GM10248 (cell line): ENCODE data around the gene RABL3.
A peak's percentile ranks its signal among the peaks of the same experiment; 100 is the strongest.
"Not testable (repeated sequence)": the region's sequence is repeated elsewhere in the genome, so short reads cannot be mapped to it uniquely, and the experiment has no call there.

ENCODE experiments used
- CTCF ChIA-PET: fragments of 300-600 bp; sonication (Branson Sonifier 250); formaldehyde crosslinking; extraction: SDS; loops from one replicate; lab custom pipeline; 2021; ENCODE audit warnings: antibody characterized with exemption; lab: Yijun Ruan, JAX
- POLR2A ChIA-PET: fragments of 350-650 bp; sonication (Branson Sonifier 250); formaldehyde crosslinking; extraction: SDS; loops from one replicate; lab custom pipeline; 2020; ENCODE audit warnings: antibody characterized with exemption; lab: Yijun Ruan, JAX
- DNase-seq: peaks from one replicate; pipeline ENCODE4 v3.0.0; 2012; ENCODE audit errors: extremely low spot score
- TF ChIP-seq, protein P1 (sequence below): IDR thresholded peaks from 2 replicates; pipeline ENCODE4 v1.5.1; 2012; ENCODE audit warnings: mild to moderate bottlenecking, low read depth; ENCODE audit errors: extremely low read depth, missing control alignments, control extremely low read depth

The RABL3 gene

DNA sequence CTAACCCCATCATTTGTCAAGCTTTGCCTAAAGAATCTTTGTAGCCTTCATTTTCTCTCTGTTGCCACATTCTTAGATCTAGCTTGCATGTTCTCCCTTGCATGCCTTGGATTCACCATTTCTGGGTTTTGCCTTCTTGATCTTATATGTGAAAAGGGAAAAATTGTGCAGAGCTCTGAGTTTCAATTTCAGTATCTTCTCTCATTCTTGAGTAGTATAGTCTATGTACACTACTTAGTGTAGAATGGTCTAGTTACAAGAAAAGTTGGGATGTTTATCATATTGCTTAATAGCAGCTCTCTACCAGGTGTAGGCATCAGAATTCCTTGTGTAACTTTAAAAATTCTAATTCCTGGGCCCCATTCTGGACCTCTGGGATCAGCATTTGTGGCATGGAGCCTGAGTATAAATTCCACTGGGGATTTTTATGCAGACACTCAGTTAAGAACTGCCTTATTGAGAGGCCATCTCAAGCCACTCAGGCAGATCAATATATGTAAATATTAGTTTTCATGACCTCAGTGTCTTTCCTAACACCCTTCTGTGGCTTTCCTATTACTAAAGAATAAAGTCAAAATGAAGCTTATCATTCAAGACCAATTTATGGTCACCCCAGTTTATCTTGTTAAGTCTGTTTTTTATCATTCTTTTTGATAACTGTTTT is 23.6 kb upstream of the RABL3 start:
- ChIA-PET CTCF (interaction anchor here (0.7 to 3.3 kb wide), 10 partner anchors 12 to 349 kb away, joined by 3 to 15 read pairs (median 6); no protein-coding TSS in a partner anchor), POLR2A (no interaction called here)
- TF ChIP-seq, protein P1, sequence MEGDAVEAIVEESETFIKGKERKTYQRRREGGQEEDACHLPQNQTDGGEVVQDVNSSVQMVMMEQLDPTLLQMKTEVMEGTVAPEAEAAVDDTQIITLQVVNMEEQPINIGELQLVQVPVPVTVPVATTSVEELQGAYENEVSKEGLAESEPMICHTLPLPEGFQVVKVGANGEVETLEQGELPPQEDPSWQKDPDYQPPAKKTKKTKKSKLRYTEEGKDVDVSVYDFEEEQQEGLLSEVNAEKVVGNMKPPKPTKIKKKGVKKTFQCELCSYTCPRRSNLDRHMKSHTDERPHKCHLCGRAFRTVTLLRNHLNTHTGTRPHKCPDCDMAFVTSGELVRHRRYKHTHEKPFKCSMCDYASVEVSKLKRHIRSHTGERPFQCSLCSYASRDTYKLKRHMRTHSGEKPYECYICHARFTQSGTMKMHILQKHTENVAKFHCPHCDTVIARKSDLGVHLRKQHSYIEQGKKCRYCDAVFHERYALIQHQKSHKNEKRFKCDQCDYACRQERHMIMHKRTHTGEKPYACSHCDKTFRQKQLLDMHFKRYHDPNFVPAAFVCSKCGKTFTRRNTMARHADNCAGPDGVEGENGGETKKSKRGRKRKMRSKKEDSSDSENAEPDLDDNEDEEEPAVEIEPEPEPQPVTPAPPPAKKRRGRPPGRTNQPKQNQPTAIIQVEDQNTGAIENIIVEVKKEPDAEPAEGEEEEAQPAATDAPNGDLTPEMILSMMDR = no peak
- no peak for DNase-seq

DNA sequence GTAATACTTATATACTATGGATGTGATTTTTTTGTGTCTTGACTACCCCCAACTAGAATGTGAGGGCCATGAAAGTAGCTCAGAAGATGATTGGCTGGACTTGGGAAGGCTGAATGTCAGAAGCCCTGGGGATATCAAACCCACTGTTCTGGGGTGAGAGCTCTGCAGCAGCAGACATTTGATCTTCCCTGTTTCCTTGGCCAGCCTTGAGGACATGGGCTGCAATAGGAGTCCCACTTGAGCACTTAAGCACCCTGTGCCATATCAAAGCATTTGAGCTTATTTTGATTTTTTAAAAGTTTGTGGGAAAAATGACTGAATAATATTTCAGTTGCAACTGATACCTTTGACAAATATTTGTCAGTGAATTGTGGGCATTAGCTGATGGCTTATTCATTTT is 21.9 kb upstream of the RABL3 start:
- ChIA-PET POLR2A (no interaction called here), CTCF (interaction anchor here (1.0 to 3.3 kb wide), 6 partner anchors 9 to 205 kb away, joined by 4 to 15 read pairs (median 7); no protein-coding TSS in a partner anchor)
- TF ChIP-seq, protein P1 = no peak
- DNase-seq = no peak

DNA sequence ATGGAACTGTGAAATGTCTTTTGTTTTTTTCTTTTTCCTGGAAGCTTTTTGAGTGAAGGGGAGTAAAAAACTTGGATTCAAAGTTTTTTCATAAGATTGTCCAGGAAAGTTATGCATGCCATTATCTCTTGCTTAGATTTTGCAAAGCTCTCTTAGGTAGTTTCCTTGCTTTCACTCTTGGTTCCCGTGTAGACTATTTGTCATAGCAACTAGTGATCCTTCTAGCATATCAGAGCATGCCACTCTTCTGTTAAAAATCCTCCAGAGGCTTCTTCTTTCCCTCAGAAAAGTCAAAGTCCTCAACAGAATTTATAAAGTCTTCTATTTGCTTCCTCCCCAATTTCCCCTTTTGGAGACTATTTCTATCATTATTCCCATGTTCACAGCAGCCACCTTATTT is 21.3 kb upstream of the RABL3 start:
- POLR2A ChIA-PET = no interaction called here
- TF ChIP-seq, protein P1 = no peak
- CTCF ChIA-PET = interaction anchor here (1.2 to 3.3 kb wide), 6 partner anchors 9 to 205 kb away, joined by 6 to 15 read pairs (median 7); no protein-coding TSS in a partner anchor
- peak; percentile 22 for DNase-seq

DNA sequence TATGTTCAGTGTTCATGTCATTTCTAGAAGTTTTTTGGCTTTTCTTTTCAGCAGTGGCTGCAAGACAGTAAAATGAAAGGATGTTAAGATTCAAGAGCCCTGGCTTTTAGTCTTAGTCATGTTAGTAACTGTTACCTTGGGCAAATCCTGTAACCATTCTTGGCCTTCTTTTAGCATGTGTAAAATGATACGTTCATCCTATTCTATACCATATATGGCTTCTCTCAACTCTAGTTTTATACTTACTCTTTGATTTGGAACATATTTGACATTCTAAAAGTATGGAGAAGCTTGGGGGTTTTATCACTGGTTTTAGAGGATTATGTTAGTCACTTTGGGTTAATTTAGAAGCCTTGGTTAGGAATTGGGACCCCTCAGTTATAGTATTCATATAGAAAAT is 20.3 kb upstream of the RABL3 start:
- ChIA-PET POLR2A (no interaction called here), CTCF (interaction anchor here (0.7 to 3.3 kb wide), 6 partner anchors 9 to 32 kb away, joined by 3 to 15 read pairs (median 6); no protein-coding TSS in a partner anchor)
- DNase-seq = no peak
- TF ChIP-seq, protein P1 = no peak

DNA sequence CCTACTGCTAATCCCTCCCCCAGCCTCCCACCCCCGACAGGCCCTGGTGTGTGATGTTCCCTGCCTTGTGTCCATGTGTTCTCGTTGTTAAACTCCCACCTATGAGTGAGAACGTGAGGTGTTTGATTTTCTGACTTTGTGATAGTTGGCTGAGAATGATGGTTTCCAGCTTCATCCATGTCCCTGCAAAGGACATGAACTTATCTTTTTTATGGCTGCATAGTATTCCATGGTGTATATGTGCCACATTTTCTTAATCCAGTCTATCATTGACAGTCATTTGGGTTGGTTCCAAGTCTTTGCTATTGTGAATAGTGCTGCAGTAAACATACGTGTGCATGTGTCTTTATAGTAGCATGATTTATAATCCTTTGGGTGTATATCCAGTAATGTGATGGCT is 16.2 kb upstream of the RABL3 start:
- POLR2A ChIA-PET, CTCF ChIA-PET, DNase-seq: not testable (repeated sequence)

DNA sequence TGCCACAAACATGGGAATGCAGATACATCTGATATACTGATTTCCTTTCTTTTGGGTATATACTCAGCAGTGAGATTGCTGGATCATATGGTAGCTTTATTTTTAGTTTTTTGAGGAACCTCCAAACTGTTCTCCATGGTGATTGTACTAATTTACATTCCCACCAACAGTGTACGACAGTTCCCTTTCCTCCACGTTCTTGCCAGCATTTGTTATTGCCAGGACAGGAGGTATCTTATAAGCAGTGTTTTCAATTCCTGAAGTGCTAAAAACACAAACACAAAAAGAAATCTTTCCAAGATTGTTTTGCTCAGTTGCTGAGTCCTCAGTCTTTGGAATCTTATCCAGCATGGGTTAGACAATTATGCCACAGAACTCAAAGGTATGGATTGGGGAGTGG is 13.7 kb upstream of the RABL3 start:
- CTCF ChIA-PET = no interaction called here
- POLR2A ChIA-PET = no interaction called here
- TF ChIP-seq, protein P1 = no peak
- no peak for DNase-seq

DNA sequence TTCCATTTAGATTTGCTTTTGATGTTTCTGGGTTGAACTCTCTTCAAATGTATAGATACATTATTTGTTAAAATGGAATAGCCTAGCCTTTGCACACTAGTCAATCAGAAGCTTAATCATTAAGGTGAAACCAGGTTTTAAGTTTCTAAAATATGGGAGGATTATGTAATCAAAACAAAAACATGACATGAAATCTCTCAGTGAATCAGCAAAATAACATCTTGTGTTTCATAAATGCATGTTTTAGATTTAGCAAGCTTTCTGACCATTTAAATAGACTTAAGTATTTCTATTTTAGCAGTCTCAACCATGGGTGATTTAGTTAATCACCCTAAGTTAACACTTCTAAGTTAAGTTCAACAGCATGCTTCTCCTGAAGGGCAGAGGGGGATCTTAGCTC is 11.5 kb upstream of the RABL3 start:
- POLR2A ChIA-PET = no interaction called here
- DNase-seq = no peak
- TF ChIP-seq, protein P1 = no peak
- CTCF ChIA-PET = interaction anchor here (1.0 to 2.0 kb wide), 6 partner anchors 9 to 337 kb away, joined by 3 to 13 read pairs (median 5); no protein-coding TSS in a partner anchor
